HG02852 (cell line): ENCODE measurements around the gene GTF3C4.

Experiments used
- ATAC-seq: cut with Tn5 transposase; IDR thresholded peaks from one replicate; pipeline ENCODE4 v1.9.1; 2021; ENCODE audit warnings: mild to moderate bottlenecking, moderate library complexity; ENCODE audit not compliant: unreplicated experiment

The GTF3C4 gene

GRCh38 chr9:132670457-132671391 is at the start of gene GTF3C4:
TSS of gene GTF3C4 (plus strand) at chr9:132670464. CDS start at chr9:132670599, 135 bp downstream.
- ATAC-seq, result peak; percentile 56

- no peak for ATAC-seq
Measured at GRCh38 chr9:132622159-132622558, 48.1 kb upstream of the GTF3C4 start.

- ATAC-seq, result no peak
Measured at GRCh38 chr9:132626285-132626684, 44.0 kb upstream of the GTF3C4 start.

GRCh38 chr9:132627106-132627505 is 43.2 kb upstream of the GTF3C4 start:
- no peak for ATAC-seq

GRCh38 chr9:132627594-132627993 is 42.7 kb upstream of the GTF3C4 start:
- no peak for ATAC-seq

GRCh38 chr9:132628746-132629145 is 41.5 kb upstream of the GTF3C4 start:
- ATAC-seq, result no peak

- ATAC-seq, result no peak
Measured at GRCh38 chr9:132630116-132630515, 40.1 kb upstream of the GTF3C4 start.

- ATAC-seq, result no peak
Measured at GRCh38 chr9:132630811-132631210, 39.5 kb upstream of the GTF3C4 start.

GRCh38 chr9:132631280-132631679 is 39.0 kb upstream of the GTF3C4 start:
- ATAC-seq, result no peak

- ATAC-seq, result no peak
Measured at GRCh38 chr9:132631685-132632084, 38.6 kb upstream of the GTF3C4 start.

GRCh38 chr9:132632413-132633129 is 37.7 kb upstream of the GTF3C4 start:
- no peak for ATAC-seq

- ATAC-seq, result no peak
Measured at GRCh38 chr9:132634327-132634726, 35.9 kb upstream of the GTF3C4 start.

GRCh38 chr9:132637351-132637750 is 32.9 kb upstream of the GTF3C4 start:
- no peak for ATAC-seq

GRCh38 chr9:132637801-132638200 is 32.5 kb upstream of the GTF3C4 start:
- no peak for ATAC-seq

- ATAC-seq, result no peak
Measured at GRCh38 chr9:132638240-132638639, 32.0 kb upstream of the GTF3C4 start.

GRCh38 chr9:132639322-132639721 is 30.9 kb upstream of the GTF3C4 start:
- ATAC-seq, result no peak

GRCh38 chr9:132641216-132641615 is 29.0 kb upstream of the GTF3C4 start:
- ATAC-seq, result no peak

- no peak for ATAC-seq
Measured at GRCh38 chr9:132644251-132644650, 26.0 kb upstream of the GTF3C4 start.

- ATAC-seq, result no peak
Measured at GRCh38 chr9:132645306-132645705, 25.0 kb upstream of the GTF3C4 start.

- ATAC-seq, result no peak
Measured at GRCh38 chr9:132645711-132646110, 24.6 kb upstream of the GTF3C4 start.

GRCh38 chr9:132646726-132647125 is 23.5 kb upstream of the GTF3C4 start:
- ATAC-seq, result no peak

GRCh38 chr9:132647355-132647754 is 22.9 kb upstream of the GTF3C4 start:
- no peak for ATAC-seq
